ENCODE measurements around the gene OSBPL10. TPM values are rescaled to one million over a fixed set of nuclear protein-coding genes. Genes with fewer than 3 reads are reported as not detected.

Gene OSBPL10
- total and polyA plus RNA-seq, 2 donors (not counting 1 experiment from before 2014, with no cell fraction given): 88.5 to 310 TPM

DNA sequence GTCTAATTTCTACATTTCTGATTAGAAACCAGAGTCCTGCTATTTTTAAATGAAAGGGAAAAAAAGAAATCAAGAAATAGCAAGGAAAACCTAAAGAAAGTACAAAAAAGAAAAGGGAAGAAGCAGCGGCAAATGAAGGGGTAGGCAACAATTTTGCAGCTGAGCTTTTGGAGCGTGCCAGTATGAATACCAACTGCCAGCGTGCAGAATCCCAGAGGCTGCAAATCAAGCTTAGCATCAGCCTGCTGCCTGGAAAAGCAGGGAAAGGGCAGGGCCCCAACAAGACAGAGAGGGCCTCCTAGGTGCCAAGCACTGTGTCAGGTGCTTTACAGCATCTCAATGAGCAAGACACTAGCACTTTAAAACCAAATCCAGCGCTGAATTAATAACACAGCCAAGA is 271.5 kb downstream of the OSBPL10 start:
- ChIA-PET POLR2A (no interaction called here), CTCF (no interaction called here)
- ATAC-seq (ENCODE audit: low read depth) (no peak), DNase-seq (no peak)
- H3K27me3 Mint-ChIP-seq: no peaks in the 10 kb centered on the region
- 59% methylated on average over 3 of the region's 4 CpGs for WGBS (ENCODE audit: insufficient coverage)
- Histone ChIP-seq H3K9me3 (ENCODE audit: control extremely low read depth in 1 of 3, control insufficient read depth in 2 of 3, insufficient read depth in 1 of 3, low read length in 2 of 3) (peaks cover 0 to 13% (median 3%) of the 10 kb centered on the region in 3 donors), H4K20me1 (ENCODE audit: control insufficient read depth, insufficient read depth, low read length, poor library complexity, severe bottlenecking) (peaks cover 82% of the 10 kb centered on the region), H3K4me2 (replicated peaks; ENCODE audit: low read depth, low read length, poor library complexity, severe bottlenecking) (no peak overlapping the region), H3K27me3 (replicated peaks in 1 of 4; ENCODE audit: control extremely low read depth in 1 of 4, control insufficient read depth in 3 of 4, insufficient read depth in 4 of 4, low read length in 3 of 4) (no peaks in the 10 kb centered on the region), H3K4me3 (ENCODE audit: control extremely low read depth in 1 of 5, extremely low read depth in 1 of 5, insufficient read depth in 1 of 5, low read depth in 2 of 5, low read length in 4 of 5) (no peak overlapping the region), H3K9ac (ENCODE audit: low read length) (no peak overlapping the region), H3K79me2 (ENCODE audit: control insufficient read depth, insufficient read depth, low read length) (peaks cover 36% of the 10 kb centered on the region), H3K4me1 (ENCODE audit: control insufficient read depth in 2 of 2, insufficient read depth in 2 of 2, low read length in 2 of 2) (peaks cover 12 to 30% of the 10 kb centered on the region in 2 donors), H2AFZ (ENCODE audit: insufficient read depth, low read depth, low read length, poor library complexity, severe bottlenecking) (no peak overlapping the region), H3K27ac (ENCODE audit: low read length in 2 of 2) (no peak overlapping the region), H3K36me3 (replicated peaks in 1 of 2; ENCODE audit: control extremely low read depth in 1 of 2, control insufficient read depth in 1 of 2, extremely low read depth in 1 of 2, insufficient read depth in 2 of 2, low read length in 1 of 2) (peaks cover 9 to 56% of the 10 kb centered on the region in 2 experiments)
- peaks cover 92% of the 10 kb centered on the region for H3K4me1 Mint-ChIP-seq
- peaks cover 7% of the 10 kb centered on the region for H3K9me3 Mint-ChIP-seq (ENCODE audit: insufficient read depth)
- H3K27ac Mint-ChIP-seq: peak overlapping the region; percentile 94
- intact Hi-C loops (cut with micrococcal nuclease): no loop called here
- no peak overlapping the region for H3K4me3 Mint-ChIP-seq
- no peak for TF ChIP-seq EZH2 (IDR thresholded peaks at IDR 0.05; ENCODE audit: borderline replicate concordance, insufficient read depth, low read depth, low read length, poor library complexity, severe bottlenecking)
- TF ChIP-seq, protein P1, sequence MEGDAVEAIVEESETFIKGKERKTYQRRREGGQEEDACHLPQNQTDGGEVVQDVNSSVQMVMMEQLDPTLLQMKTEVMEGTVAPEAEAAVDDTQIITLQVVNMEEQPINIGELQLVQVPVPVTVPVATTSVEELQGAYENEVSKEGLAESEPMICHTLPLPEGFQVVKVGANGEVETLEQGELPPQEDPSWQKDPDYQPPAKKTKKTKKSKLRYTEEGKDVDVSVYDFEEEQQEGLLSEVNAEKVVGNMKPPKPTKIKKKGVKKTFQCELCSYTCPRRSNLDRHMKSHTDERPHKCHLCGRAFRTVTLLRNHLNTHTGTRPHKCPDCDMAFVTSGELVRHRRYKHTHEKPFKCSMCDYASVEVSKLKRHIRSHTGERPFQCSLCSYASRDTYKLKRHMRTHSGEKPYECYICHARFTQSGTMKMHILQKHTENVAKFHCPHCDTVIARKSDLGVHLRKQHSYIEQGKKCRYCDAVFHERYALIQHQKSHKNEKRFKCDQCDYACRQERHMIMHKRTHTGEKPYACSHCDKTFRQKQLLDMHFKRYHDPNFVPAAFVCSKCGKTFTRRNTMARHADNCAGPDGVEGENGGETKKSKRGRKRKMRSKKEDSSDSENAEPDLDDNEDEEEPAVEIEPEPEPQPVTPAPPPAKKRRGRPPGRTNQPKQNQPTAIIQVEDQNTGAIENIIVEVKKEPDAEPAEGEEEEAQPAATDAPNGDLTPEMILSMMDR (IDR thresholded peaks at IDR 0.05): no peak

DNA sequence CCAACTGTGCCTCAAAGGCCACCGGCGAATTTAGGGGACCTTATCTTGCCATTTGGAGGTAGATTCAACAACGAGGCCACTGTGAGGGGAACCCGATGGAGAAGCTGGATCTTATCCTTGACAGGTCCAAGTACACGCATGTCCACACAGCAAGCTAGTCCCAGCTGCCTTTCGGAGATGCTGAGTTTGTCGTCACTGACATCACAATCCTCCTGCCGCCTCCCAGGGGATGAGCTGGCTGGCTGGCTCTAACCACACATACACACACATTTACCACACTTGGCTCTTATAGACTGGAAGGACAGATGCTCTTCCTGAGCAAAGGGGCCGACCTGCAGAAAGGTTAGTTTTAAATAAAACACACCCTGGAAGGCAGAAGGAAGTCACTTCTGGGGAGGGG is 272.1 kb downstream of the OSBPL10 start:
- ChIA-PET POLR2A (no interaction called here), CTCF (no interaction called here)
- Mint-ChIP-seq H3K4me1 (peaks cover 88% of the 10 kb centered on the region), H3K27me3 (no peaks in the 10 kb centered on the region), H3K27ac (peak overlapping the region; percentile 47), H3K4me3 (no peak overlapping the region), H3K9me3 (ENCODE audit: insufficient read depth) (peaks cover 7% of the 10 kb centered on the region)
- H3K4me3 ChIP-seq (ENCODE audit: control extremely low read depth in 1 of 5, extremely low read depth in 1 of 5, insufficient read depth in 1 of 5, low read depth in 2 of 5, low read length in 4 of 5): no peak overlapping the region
- DNase-seq (no peak), ATAC-seq (ENCODE audit: low read depth) (no peak)
- H4K20me1 ChIP-seq (ENCODE audit: control insufficient read depth, insufficient read depth, low read length, poor library complexity, severe bottlenecking): peaks cover 81% of the 10 kb centered on the region
- WGBS (ENCODE audit: insufficient coverage): 53% methylated on average over 9 of the region's 9 CpGs
- H3K27me3 ChIP-seq (replicated peaks in 1 of 4; ENCODE audit: control extremely low read depth in 1 of 4, control insufficient read depth in 3 of 4, insufficient read depth in 4 of 4, low read length in 3 of 4): no peaks in the 10 kb centered on the region
- TF ChIP-seq EZH2 (IDR thresholded peaks at IDR 0.05; ENCODE audit: borderline replicate concordance, insufficient read depth, low read depth, low read length, poor library complexity, severe bottlenecking): no peak
- TF ChIP-seq, protein P1 (IDR thresholded peaks at IDR 0.05): no peak
- no peak overlapping the region for H3K27ac ChIP-seq (ENCODE audit: low read length in 2 of 2)
- peaks cover 33% of the 10 kb centered on the region for H3K79me2 ChIP-seq (ENCODE audit: control insufficient read depth, insufficient read depth, low read length)
- H3K36me3 ChIP-seq (replicated peaks in 1 of 2; ENCODE audit: control extremely low read depth in 1 of 2, control insufficient read depth in 1 of 2, extremely low read depth in 1 of 2, insufficient read depth in 2 of 2, low read length in 1 of 2): peaks cover 9 to 61% of the 10 kb centered on the region in 2 experiments
- peaks cover 0 to 9% (median 3%) of the 10 kb centered on the region in 3 donors for H3K9me3 ChIP-seq (ENCODE audit: control extremely low read depth in 1 of 3, control insufficient read depth in 2 of 3, insufficient read depth in 1 of 3, low read length in 2 of 3)
- peaks cover 10 to 30% of the 10 kb centered on the region in 2 donors for H3K4me1 ChIP-seq (ENCODE audit: control insufficient read depth in 2 of 2, insufficient read depth in 2 of 2, low read length in 2 of 2)
- no peak overlapping the region for H3K4me2 ChIP-seq (replicated peaks; ENCODE audit: low read depth, low read length, poor library complexity, severe bottlenecking)
- no peak overlapping the region for H2AFZ ChIP-seq (ENCODE audit: insufficient read depth, low read depth, low read length, poor library complexity, severe bottlenecking)
- no peak overlapping the region for H3K9ac ChIP-seq (ENCODE audit: low read length)
- intact Hi-C loops (cut with micrococcal nuclease): no loop called here

All from B cell (primary cell).